GM23338 (cell line): Measurements from ENCODE around the gene BEND5. TPM values are rescaled to one million over a fixed set of nuclear protein-coding genes. Genes with fewer than 3 reads are reported as not detected.

ENCODE experiments used
- ATAC-seq: fragments of 200-7000 bp; cut with Tn5 transposase; 3 replicates; pipeline ENCODE4 v1.9.1; 2020
- DNase-seq: peaks from one replicate; pipeline ENCODE4 v3.0.0-alpha.2; 2015; ENCODE audit warnings: low spot score
- H2AFZ ChIP-seq: fragments of 200-600 bp; sonication (generic); 2 replicates; pipeline ENCODE4 v1.8.0; 2016; ENCODE audit warnings: antibody characterized with exemption, mild to moderate bottlenecking, moderate library complexity
- H3F3A ChIP-seq: fragments of 200-600 bp; sonication (generic); replicated peaks from 2 replicates; pipeline ENCODE4 v1.8.0; 2017; ENCODE audit warnings: antibody characterized with exemption, mixed run types, low read depth
- H3K27ac ChIP-seq: fragments of 200-600 bp; sonication (generic); 2 replicates; pipeline ENCODE4 v1.6.1; 2016; ENCODE audit warnings: low read depth
- H3K27me3 ChIP-seq: fragments of 200-600 bp; sonication (generic); 2 replicates; pipeline ENCODE4 v1.8.0; 2016; ENCODE audit warnings: mild to moderate bottlenecking, mixed run types, moderate library complexity; ENCODE audit not compliant: insufficient read depth
- H3K36me3 ChIP-seq: fragments of 200-600 bp; sonication (generic); 2 replicates; pipeline ENCODE4 v1.8.0; 2016; ENCODE audit warnings: mild to moderate bottlenecking; ENCODE audit not compliant: insufficient read depth
- H3K4me1 ChIP-seq: fragments of 200-600 bp; sonication (generic); 2 replicates; pipeline ENCODE4 v1.8.0; 2016; ENCODE audit warnings: mild to moderate bottlenecking, moderate library complexity; ENCODE audit not compliant: insufficient read depth
- H3K4me2 ChIP-seq: fragments of 200-600 bp; sonication (generic); 2 replicates; pipeline ENCODE4 v1.7.1; 2017; ENCODE audit warnings: mixed run types
- H3K4me3 ChIP-seq: fragments of 200-600 bp; sonication (generic); 2 replicates; pipeline ENCODE4 v1.6.1; 2016; ENCODE audit warnings: mixed run types
- H3K79me2 ChIP-seq: fragments of 200-600 bp; sonication (generic); replicated peaks from 2 replicates; pipeline ENCODE4 v1.8.0; 2017; ENCODE audit warnings: mild to moderate bottlenecking; ENCODE audit not compliant: insufficient read depth
- H3K9me2 ChIP-seq: fragments of 200-600 bp; sonication (generic); 2 replicates; pipeline ENCODE4 v1.8.0; 2017; ENCODE audit not compliant: insufficient read depth
- H4K20me1 ChIP-seq: fragments of 200-600 bp; sonication (generic); replicated peaks from 2 replicates; pipeline ENCODE4 v1.8.0; 2017; ENCODE audit warnings: mild to moderate bottlenecking; ENCODE audit not compliant: insufficient read depth
- H3K27ac Mint-ChIP-seq: 2 replicates; pipeline ENCODE4 v1.8.0; 2020; ENCODE audit warnings: inconsistent platforms, mild to moderate bottlenecking, moderate library complexity, mixed read lengths
- H3K27me3 Mint-ChIP-seq: 3 replicates; pipeline ENCODE4 v1.8.0; 2022; ENCODE audit warnings: low read depth, mild to moderate bottlenecking, moderate library complexity, mixed read lengths, inconsistent platforms; ENCODE audit not compliant: insufficient read depth, poor library complexity
- H3K36me3 Mint-ChIP-seq: 3 replicates; pipeline ENCODE4 v1.8.0; 2021; ENCODE audit warnings: low read depth, mild to moderate bottlenecking, inconsistent platforms, moderate library complexity, mixed read lengths
- H3K4me1 Mint-ChIP-seq: 3 replicates; pipeline ENCODE4 v1.8.0; 2020; ENCODE audit warnings: mild to moderate bottlenecking, inconsistent platforms, mixed read lengths
- H3K4me3 Mint-ChIP-seq: 3 replicates; pipeline ENCODE4 v1.8.0; 2021; ENCODE audit warnings: moderate library complexity, mild to moderate bottlenecking, inconsistent platforms, mixed read lengths
- H3K9me3 Mint-ChIP-seq: 3 replicates; pipeline ENCODE4 v1.8.0; 2020; ENCODE audit warnings: moderate library complexity, mild to moderate bottlenecking, inconsistent platforms, mixed read lengths
- CREB1 ChIP-seq: fragments of 250-450 bp; sonication (Bioruptor Pico); IDR thresholded peaks from 2 replicates; pipeline ENCODE4 v1.5.0; 2020; ENCODE audit warnings: low read depth, mild to moderate bottlenecking, moderate library complexity
- CTCF ChIP-seq, 2 experiments: fragments of 200-600 bp in 1 of 2; sonication (generic) in 1 of 2; conservative IDR thresholded peaks; 2 replicates each; pipeline versions ENCODE4 v1.5.1 to v1.6.1; 2016 to 2017; ENCODE audit warnings: antibody characterized with exemption in 2 of 2, low read depth in 2 of 2, mild to moderate bottlenecking in 2 of 2, moderate library complexity in 1 of 2
- ETS1 ChIP-seq: IDR thresholded peaks from 2 replicates; pipeline ENCODE4 v1.6.1; 2016; ENCODE audit warnings: antibody characterized with exemption
- EZH2 ChIP-seq: fragments of 200-600 bp; sonication (generic); IDR thresholded peaks from one replicate; pipeline ENCODE4 v1.8.0; 2017; ENCODE audit warnings: antibody characterized with exemption, mild to moderate bottlenecking, low read depth; ENCODE audit not compliant: unreplicated experiment
- EZH2phosphoT487 ChIP-seq: fragments of 200-600 bp; sonication (generic); IDR thresholded peaks from one replicate; pipeline ENCODE4 v1.8.1; 2018; ENCODE audit warnings: antibody characterized with exemption; ENCODE audit not compliant: unreplicated experiment
- JUNB ChIP-seq: IDR thresholded peaks from one replicate; pipeline ENCODE4 v1.6.1; 2016; ENCODE audit warnings: antibody characterized with exemption; ENCODE audit not compliant: unreplicated experiment
- NANOG ChIP-seq: IDR thresholded peaks from 2 replicates; pipeline ENCODE4 v1.6.1; 2016; ENCODE audit warnings: antibody characterized with exemption, borderline replicate concordance
- POLR2AphosphoS5 ChIP-seq: IDR thresholded peaks from 2 replicates; pipeline ENCODE4 v1.6.1; 2016; ENCODE audit warnings: antibody characterized with exemption, low read depth
- STAT1 ChIP-seq: IDR thresholded peaks from one replicate; pipeline ENCODE4 v1.6.1; 2016; ENCODE audit warnings: antibody characterized with exemption; ENCODE audit not compliant: unreplicated experiment
- ZNF114 ChIP-seq: fragments of 250-450 bp; sonication (Bioruptor Pico); IDR thresholded peaks from 2 replicates; pipeline ENCODE4 v1.5.0; 2020; ENCODE audit warnings: mild to moderate bottlenecking, moderate library complexity
- ZNF331 ChIP-seq: fragments of 250-450 bp; sonication (Bioruptor Pico); IDR thresholded peaks from 2 replicates; pipeline ENCODE4 v1.5.0; 2020; ENCODE audit warnings: low read depth, mild to moderate bottlenecking, moderate library complexity
- ZNF462 ChIP-seq: fragments of 250-450 bp; sonication (Bioruptor Pico); IDR thresholded peaks from 2 replicates; pipeline ENCODE4 v1.5.0; 2020; ENCODE audit warnings: mild to moderate bottlenecking, moderate library complexity
- polyA plus RNA-seq: library from polyadenylated mRNA; unstranded; fragments of >200 nt; fragmentation: Nextera tagmentation; extraction: Ambion mirVana; gene quantifications from 2 replicates; pipeline ENCODE4 v1.2.1, GENCODE V29; 2016
- total RNA-seq: library from RNA; depleted of rRNA; stranded (reverse); fragments of >200 nt; shearing (Covaris generic); gene quantifications from 2 replicates; pipeline ENCODE4 v1.2.3, GENCODE V29; 2014

BEND5 gene
- total and polyA plus RNA-seq, 2 experiments from 2014 or later, result 6.8 to 12.3 TPM

- TF ChIP-seq ETS1, result no peak
Measured at GRCh38 chr1:48794816-48795215, 18.1 kb upstream of the BEND5 start (continued).

GRCh38 chr1:48793863-48794262 is 17.2 kb upstream of the BEND5 start:
- Histone ChIP-seq H3K4me1 (no peaks in the 10 kb centered on the region), H3K4me3 (no peak overlapping the region), H4K20me1 (no peaks in the 10 kb centered on the region), H3K27ac (no peak overlapping the region), H3K4me2 (no peak overlapping the region), H3K9me2 (peaks cover 16% of the 10 kb centered on the region; the same call in 1 of the 2 replicates), H3K36me3 (no peaks in the 10 kb centered on the region; the same call in 1 of the 2 replicates), H2AFZ (peak overlapping the region; percentile 14; the same call in 1 of the 2 replicates), H3F3A (no peaks in the 10 kb centered on the region), H3K27me3 (no peaks in the 10 kb centered on the region), H3K79me2 (no peaks in the 10 kb centered on the region)
- ATAC-seq (peak; percentile 59; the same call in 2 of the 3 replicates), DNase-seq (peak; percentile 17)
- Mint-ChIP-seq H3K4me3 (no peak overlapping the region), H3K27ac (no peak overlapping the region), H3K27me3 (peaks cover 3% of the 10 kb centered on the region), H3K4me1 (peaks cover 3% of the 10 kb centered on the region), H3K36me3 (no peaks in the 10 kb centered on the region), H3K9me3 (no peaks in the 10 kb centered on the region; the same call in 2 of the 3 replicates)
- TF ChIP-seq ZNF462, result no peak
- TF ChIP-seq NANOG, result no peak
- no peak for TF ChIP-seq STAT1
- no peak for TF ChIP-seq ETS1
- no peak for TF ChIP-seq POLR2AphosphoS5
- no peak for TF ChIP-seq ZNF331 (CRISPR knock-in tag)
- no peak for TF ChIP-seq ZNF114 (CRISPR knock-in tag)
- TF ChIP-seq CREB1, result no peak
- TF ChIP-seq EZH2, result no peak
- no peak for TF ChIP-seq JUNB
- TF ChIP-seq EZH2phosphoT487, result no peak
- no peak for TF ChIP-seq CTCF (conservative IDR thresholded peaks at IDR 0.05; ENCODE audit: low read depth in 2 of 2)
